Measurements from ENCODE around the gene ENOX1.

ENOX1 gene

GRCh38 chr13:43475140-43475539 lies 311.6 kb downstream of the ENOX1 start:
- DNase-seq = no peak

GRCh38 chr13:43473437-43473836 lies 313.3 kb downstream of the ENOX1 start:
- no peak overlapping the region for H3K27ac Mint-ChIP-seq
- no peaks in the 10 kb centered on the region for H3K4me1 Mint-ChIP-seq (ENCODE audit: low read depth in 2 of 2)
- DNase-seq = no peak
- ATAC-seq (replicated peaks) = no peak
- no peak overlapping the region for H3K4me3 Mint-ChIP-seq
- no peaks in the 10 kb centered on the region for H3K9me3 Mint-ChIP-seq
- no peaks in the 10 kb centered on the region for H3K36me3 Mint-ChIP-seq (ENCODE audit: insufficient read depth)
- H3K27me3 Mint-ChIP-seq = peaks cover 0 to 4% of the 10 kb centered on the region in 2 donors

More at GRCh38 chr13:43475140-43475539, 311.6 kb downstream of the ENOX1 start:
- H3K36me3 Mint-ChIP-seq (ENCODE audit: insufficient read depth) = no peaks in the 10 kb centered on the region
- H3K4me1 Mint-ChIP-seq (ENCODE audit: low read depth in 2 of 2) = no peaks in the 10 kb centered on the region
- no peaks in the 10 kb centered on the region for H3K9me3 Mint-ChIP-seq
- no peak for ATAC-seq (replicated peaks)
- H3K27me3 Mint-ChIP-seq = no peaks in the 10 kb centered on the region
- H3K4me3 Mint-ChIP-seq = no peak overlapping the region
- no peak overlapping the region for H3K27ac Mint-ChIP-seq

GRCh38 chr13:43472980-43473379 lies 313.8 kb downstream of the ENOX1 start:
- Mint-ChIP-seq H3K27me3 (peaks cover 0 to 4% of the 10 kb centered on the region in 2 donors), H3K4me3 (no peak overlapping the region), H3K36me3 (ENCODE audit: insufficient read depth) (no peaks in the 10 kb centered on the region), H3K27ac (no peak overlapping the region), H3K9me3 (no peaks in the 10 kb centered on the region), H3K4me1 (ENCODE audit: low read depth in 2 of 2) (no peaks in the 10 kb centered on the region)
- DNase-seq (no peak), ATAC-seq (replicated peaks) (no peak)

GRCh38 chr13:43472339-43472738 lies 314.4 kb downstream of the ENOX1 start:
- DNase-seq (no peak), ATAC-seq (replicated peaks) (no peak)
- no peak overlapping the region for H3K27ac Mint-ChIP-seq

GRCh38 chr13:43470610-43471009 lies 316.2 kb downstream of the ENOX1 start:
- Mint-ChIP-seq H3K36me3 (ENCODE audit: insufficient read depth) (no peaks in the 10 kb centered on the region), H3K4me3 (no peak overlapping the region), H3K27me3 (peaks cover 0 to 4% of the 10 kb centered on the region in 2 donors), H3K9me3 (no peaks in the 10 kb centered on the region), H3K27ac (no peak overlapping the region), H3K4me1 (ENCODE audit: low read depth in 2 of 2) (no peaks in the 10 kb centered on the region)
- ATAC-seq (replicated peaks) (no peak), DNase-seq (no peak)

More at GRCh38 chr13:43472339-43472738, 314.4 kb downstream of the ENOX1 start:
- Mint-ChIP-seq H3K9me3 (no peaks in the 10 kb centered on the region), H3K36me3 (ENCODE audit: insufficient read depth) (no peaks in the 10 kb centered on the region), H3K4me3 (no peak overlapping the region), H3K4me1 (ENCODE audit: low read depth in 2 of 2) (no peaks in the 10 kb centered on the region), H3K27me3 (peaks cover 0 to 4% of the 10 kb centered on the region in 2 donors)

GRCh38 chr13:43469791-43470190 lies 317.0 kb downstream of the ENOX1 start:
- Mint-ChIP-seq H3K4me3 (no peak overlapping the region), H3K4me1 (ENCODE audit: low read depth in 2 of 2) (no peaks in the 10 kb centered on the region), H3K27me3 (peaks cover 0 to 4% of the 10 kb centered on the region in 2 donors), H3K36me3 (ENCODE audit: insufficient read depth) (no peaks in the 10 kb centered on the region), H3K9me3 (no peaks in the 10 kb centered on the region), H3K27ac (no peak overlapping the region)
- ATAC-seq (replicated peaks) = no peak
- no peak for DNase-seq

GRCh38 chr13:43464578-43465264 lies 322.1 kb downstream of the ENOX1 start:
- H3K27ac Mint-ChIP-seq = no peak overlapping the region
- H3K4me1 Mint-ChIP-seq (ENCODE audit: low read depth in 2 of 2) = no peaks in the 10 kb centered on the region
- peaks cover 0 to 3% of the 10 kb centered on the region in 2 donors for H3K27me3 Mint-ChIP-seq
- H3K9me3 Mint-ChIP-seq = no peaks in the 10 kb centered on the region
- ATAC-seq (replicated peaks) = no peak
- no peak for DNase-seq
- no peaks in the 10 kb centered on the region for H3K36me3 Mint-ChIP-seq (ENCODE audit: insufficient read depth)
- H3K4me3 Mint-ChIP-seq = no peak overlapping the region

- DNase-seq (no peak), ATAC-seq (replicated peaks) (no peak)
- Mint-ChIP-seq H3K4me1 (ENCODE audit: low read depth in 2 of 2) (no peaks in the 10 kb centered on the region), H3K36me3 (ENCODE audit: insufficient read depth) (no peaks in the 10 kb centered on the region), H3K9me3 (peaks cover 0 to 2% of the 10 kb centered on the region in 2 donors), H3K27me3 (peaks cover 0 to 12% of the 10 kb centered on the region in 2 donors), H3K4me3 (no peak overlapping the region), H3K27ac (no peak overlapping the region)
Measured at GRCh38 chr13:43448605-43449336, 338.0 kb downstream of the ENOX1 start.

GRCh38 chr13:43446126-43446525 lies 340.6 kb downstream of the ENOX1 start:
- H3K9me3 Mint-ChIP-seq = peaks cover 0 to 2% of the 10 kb centered on the region in 2 donors
- H3K27me3 Mint-ChIP-seq = peaks cover 6 to 12% of the 10 kb centered on the region in 2 donors
- no peak overlapping the region for H3K27ac Mint-ChIP-seq
- no peak overlapping the region for H3K4me3 Mint-ChIP-seq
- DNase-seq (no peak), ATAC-seq (replicated peaks) (no peak)
- no peaks in the 10 kb centered on the region for H3K36me3 Mint-ChIP-seq (ENCODE audit: insufficient read depth)
- H3K4me1 Mint-ChIP-seq (ENCODE audit: low read depth in 2 of 2) = no peaks in the 10 kb centered on the region

- Mint-ChIP-seq H3K4me3 (no peak overlapping the region), H3K27me3 (peaks cover 6 to 12% of the 10 kb centered on the region in 2 donors), H3K27ac (no peak overlapping the region), H3K36me3 (ENCODE audit: insufficient read depth) (no peaks in the 10 kb centered on the region), H3K4me1 (ENCODE audit: low read depth in 2 of 2) (no peaks in the 10 kb centered on the region), H3K9me3 (peaks cover 0 to 2% of the 10 kb centered on the region in 2 donors)
- DNase-seq = no peak
- no peak for ATAC-seq (replicated peaks)
Measured at GRCh38 chr13:43445668-43446067, 341.1 kb downstream of the ENOX1 start.

GRCh38 chr13:43444081-43444480 lies 342.7 kb downstream of the ENOX1 start:
- Mint-ChIP-seq H3K27me3 (peaks cover 5 to 6% of the 10 kb centered on the region in 2 donors), H3K4me3 (no peak overlapping the region), H3K9me3 (peaks cover 0 to 2% of the 10 kb centered on the region in 2 donors), H3K36me3 (ENCODE audit: insufficient read depth) (no peaks in the 10 kb centered on the region), H3K27ac (no peak overlapping the region), H3K4me1 (ENCODE audit: low read depth in 2 of 2) (no peaks in the 10 kb centered on the region)
- no peak for ATAC-seq (replicated peaks)
- DNase-seq = no peak

- H3K4me1 Mint-ChIP-seq (ENCODE audit: low read depth in 2 of 2) = no peaks in the 10 kb centered on the region
- ATAC-seq (replicated peaks) = no peak
- peaks cover 6 to 15% of the 10 kb centered on the region in 2 donors for H3K27me3 Mint-ChIP-seq
- DNase-seq = no peak
- peaks cover 0 to 2% of the 10 kb centered on the region in 2 donors for H3K9me3 Mint-ChIP-seq
- no peak overlapping the region for H3K4me3 Mint-ChIP-seq
- no peaks in the 10 kb centered on the region for H3K36me3 Mint-ChIP-seq (ENCODE audit: insufficient read depth)
- no peak overlapping the region for H3K27ac Mint-ChIP-seq
Measured at GRCh38 chr13:43441899-43442499, 344.8 kb downstream of the ENOX1 start.

- Mint-ChIP-seq H3K9me3 (no peaks in the 10 kb centered on the region), H3K4me3 (no peak overlapping the region), H3K36me3 (ENCODE audit: insufficient read depth) (no peaks in the 10 kb centered on the region), H3K4me1 (ENCODE audit: low read depth in 2 of 2) (no peaks in the 10 kb centered on the region), H3K27ac (no peak overlapping the region), H3K27me3 (peaks cover 6 to 10% of the 10 kb centered on the region in 2 donors)
- DNase-seq = no peak
- ATAC-seq (replicated peaks) = no peak
Measured at GRCh38 chr13:43441464-43441863, 345.3 kb downstream of the ENOX1 start.

GRCh38 chr13:43434191-43434590 lies 352.6 kb downstream of the ENOX1 start:
- Mint-ChIP-seq H3K27me3 (peaks cover 13 to 17% of the 10 kb centered on the region in 2 donors), H3K4me3 (no peak overlapping the region), H3K36me3 (ENCODE audit: insufficient read depth) (no peaks in the 10 kb centered on the region), H3K4me1 (ENCODE audit: low read depth in 2 of 2) (no peaks in the 10 kb centered on the region), H3K27ac (no peak overlapping the region), H3K9me3 (no peaks in the 10 kb centered on the region)
- DNase-seq = no peak
- ATAC-seq (replicated peaks) = no peak
